ENCODE results near the gene SRD5A2. TPM values are rescaled to one million over a fixed set of nuclear protein-coding genes. Genes with fewer than 3 reads are reported as not detected.

The SRD5A2 gene
- total and polyA plus RNA-seq, 3 donors from 2014 or later = 1.3 to 1.8 (median 1.4) TPM

DNA sequence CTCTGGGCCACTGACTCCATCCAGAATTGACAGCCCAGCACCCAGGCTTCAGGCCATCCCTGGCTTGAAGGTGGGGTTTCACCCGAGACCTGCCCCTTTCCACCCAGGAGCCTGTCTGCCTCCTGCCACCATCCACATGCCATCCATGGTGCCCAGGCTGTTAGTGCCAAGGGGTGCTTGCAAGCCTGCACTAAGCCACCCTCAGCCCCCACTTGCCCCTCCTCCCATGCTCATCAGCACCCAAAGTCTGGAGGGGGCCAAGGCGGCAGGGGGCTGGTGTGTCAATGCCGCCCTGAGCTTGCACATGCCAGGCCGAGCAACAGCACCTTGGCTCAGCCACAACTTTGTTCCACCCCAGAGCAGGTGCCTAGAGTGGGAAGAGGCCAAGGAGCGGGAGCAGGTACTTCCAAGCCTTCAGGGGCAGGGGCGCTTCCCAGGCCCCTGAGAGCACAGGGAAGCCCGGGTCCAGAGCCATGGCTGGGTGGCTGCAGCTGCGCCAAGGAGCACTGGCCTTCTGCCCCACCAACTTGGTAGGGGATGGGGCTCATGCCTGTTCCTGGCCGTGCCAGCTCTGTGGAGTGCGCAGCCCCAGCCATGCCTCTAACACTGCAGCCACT lies 12.0 kb downstream of the SRD5A2 start:
- no peak overlapping the region for H3K27ac ChIP-seq
- WGBS, 2 donors = 86% methylated on average over 10 of the region's 10 CpGs; no CpG with 5 or more reads in 1 of the 2 donors
- no peaks in the 10 kb centered on the region for H3K4me1 ChIP-seq
- no peaks in the 10 kb centered on the region for H3K9me3 ChIP-seq
- DNase-seq = no peak
- no peaks in the 10 kb centered on the region for H3K27me3 ChIP-seq
- H3K4me3 ChIP-seq = no peak overlapping the region
- H3K36me3 ChIP-seq (ENCODE audit: low read depth, missing control alignments) = no peaks in the 10 kb centered on the region
- no peak for TF ChIP-seq POLR2A (IDR thresholded peaks at IDR 0.05)
- no peak for TF ChIP-seq CTCF (IDR thresholded peaks at IDR 0.05)
- intact Hi-C loops (cut with DNase I; ENCODE audit: low total_unique reads) = no loop called here

DNA sequence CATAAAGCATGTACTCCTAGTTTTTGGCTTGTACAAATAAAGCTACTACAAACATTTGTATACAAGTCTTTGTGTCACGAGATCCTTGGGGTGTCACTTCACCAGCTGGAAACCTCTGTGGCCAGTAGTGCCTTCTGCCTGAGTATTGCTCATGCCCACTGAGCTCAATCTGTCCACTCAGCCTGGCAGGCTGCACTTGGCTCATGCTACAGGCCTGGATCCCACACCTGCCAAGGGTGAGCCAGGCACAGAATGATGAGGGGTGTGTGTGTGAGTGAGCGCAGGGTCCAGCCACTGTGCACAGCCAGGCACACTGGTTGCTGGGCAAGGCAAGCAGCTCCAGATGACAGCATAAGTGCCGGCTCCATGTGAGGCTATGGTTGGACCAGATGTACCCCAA lies 13.1 kb downstream of the SRD5A2 start:
- H3K27me3 ChIP-seq = no peaks in the 10 kb centered on the region
- WGBS, 2 donors = 89 to 91% methylated on average over 3 of the region's 3 CpGs

DNA sequence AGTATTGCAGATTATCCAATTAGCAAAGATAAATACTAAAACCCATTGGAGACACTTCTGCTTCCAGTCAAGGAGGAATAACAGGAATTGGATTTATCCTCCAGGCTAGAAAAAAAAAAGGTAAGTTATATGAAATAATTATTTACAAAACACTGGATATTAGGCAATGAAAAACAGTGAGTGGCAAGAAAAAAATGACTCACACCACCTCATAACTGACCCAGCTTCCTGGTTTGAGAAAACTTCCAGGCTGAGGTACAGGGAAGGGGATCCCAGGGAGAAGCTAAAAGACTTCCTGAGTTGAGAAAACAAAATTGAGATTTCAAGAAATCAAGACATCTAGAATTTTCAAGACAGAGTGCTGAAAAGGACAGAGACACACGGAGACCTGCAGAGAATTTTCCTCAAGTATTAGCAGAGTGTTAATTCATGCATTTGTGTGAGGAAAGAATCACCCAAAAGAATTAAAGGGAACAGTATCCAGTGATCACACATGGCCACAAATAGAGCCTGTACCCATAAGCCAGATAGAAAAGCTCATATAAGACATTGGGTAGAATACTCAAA lies 17.4 kb downstream of the SRD5A2 start:
- H3K36me3 ChIP-seq (ENCODE audit: low read depth, missing control alignments) = no peaks in the 10 kb centered on the region
- intact Hi-C loops (cut with DNase I; ENCODE audit: low total_unique reads) = no loop called here
- H3K9me3 ChIP-seq = no peaks in the 10 kb centered on the region
- no peak overlapping the region for H3K4me3 ChIP-seq
- no peaks in the 10 kb centered on the region for H3K27me3 ChIP-seq
- no peak for DNase-seq
- 59 to 65% methylated on average over 1 of the region's 1 CpG for WGBS, 2 donors
- H3K27ac ChIP-seq = no peak overlapping the region
- TF ChIP-seq POLR2A (IDR thresholded peaks at IDR 0.05) (no peak), CTCF (IDR thresholded peaks at IDR 0.05) (no peak)
- no peaks in the 10 kb centered on the region for H3K4me1 ChIP-seq

More for the DNA sequence above, 13.1 kb downstream of the SRD5A2 start:
- intact Hi-C loops (cut with DNase I; ENCODE audit: low total_unique reads) = no loop called here
- H3K36me3 ChIP-seq (ENCODE audit: low read depth, missing control alignments) = no peaks in the 10 kb centered on the region
- TF ChIP-seq CTCF (IDR thresholded peaks at IDR 0.05) (no peak), POLR2A (IDR thresholded peaks at IDR 0.05) (no peak)
- H3K4me3 ChIP-seq = no peak overlapping the region
- no peak overlapping the region for H3K27ac ChIP-seq
- no peaks in the 10 kb centered on the region for H3K9me3 ChIP-seq
- DNase-seq = no peak
- H3K4me1 ChIP-seq = no peaks in the 10 kb centered on the region

GRCh38 chr2:31561823-31562222 lies 18.9 kb downstream of the SRD5A2 start:
- TF ChIP-seq CTCF (IDR thresholded peaks at IDR 0.05) = no peak
- no peak for TF ChIP-seq POLR2A (IDR thresholded peaks at IDR 0.05)
- Histone ChIP-seq H3K36me3 (ENCODE audit: low read depth, missing control alignments) (no peaks in the 10 kb centered on the region), H3K4me1 (no peaks in the 10 kb centered on the region), H3K9me3 (no peaks in the 10 kb centered on the region), H3K27me3 (no peaks in the 10 kb centered on the region), H3K27ac (no peak overlapping the region), H3K4me3 (no peak overlapping the region)
- WGBS, 2 donors = 0 to 50% methylated on average over 1 of the region's 1 CpG
- intact Hi-C loops (cut with DNase I; ENCODE audit: low total_unique reads) = no loop called here
- DNase-seq = no peak
